Stimulated activated CD4-positive, alpha-beta T cell treated with anti-CD3 and anti-CD28 coated beads, TNF-alpha, amount 100 ng/mL, for 48 hours (primary cell): ENCODE measurements around the gene AMY2B.
"Not testable (repeated sequence)": the region's sequence is repeated elsewhere in the genome, so short reads cannot be mapped to it uniquely, and the experiment has no call there.

Source experiments
- DNase-seq, 3 donors: peaks; one replicate each; pipeline ENCODE4 v3.0.0-alpha.2; 2020; ENCODE audit warnings: low read depth in 3 of 3

Gene AMY2B

DNA sequence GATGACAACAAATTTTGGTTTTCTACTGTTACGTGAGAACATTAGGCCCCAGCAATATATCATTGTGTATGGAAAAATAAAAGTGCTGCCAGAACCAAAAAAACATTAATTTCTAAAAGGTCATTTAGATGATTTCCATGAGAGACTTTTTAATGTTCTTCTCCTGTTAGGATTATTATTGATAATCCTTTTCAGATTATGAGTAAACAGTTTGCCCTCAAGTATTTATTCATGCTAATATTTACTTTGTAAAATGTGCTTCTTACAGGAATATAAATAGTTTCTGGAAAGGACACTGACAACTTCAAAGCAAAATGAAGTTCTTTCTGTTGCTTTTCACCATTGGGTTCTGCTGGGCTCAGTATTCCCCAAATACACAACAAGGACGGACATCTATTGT lies at the start of gene AMY2B:
Gene AMY2B, plus strand, starts transcription at position 301 of the 400 bp plus-strand sequence. Its CDS starts 14 bp downstream, at position 315.
- not testable (repeated sequence) for DNase-seq

DNA sequence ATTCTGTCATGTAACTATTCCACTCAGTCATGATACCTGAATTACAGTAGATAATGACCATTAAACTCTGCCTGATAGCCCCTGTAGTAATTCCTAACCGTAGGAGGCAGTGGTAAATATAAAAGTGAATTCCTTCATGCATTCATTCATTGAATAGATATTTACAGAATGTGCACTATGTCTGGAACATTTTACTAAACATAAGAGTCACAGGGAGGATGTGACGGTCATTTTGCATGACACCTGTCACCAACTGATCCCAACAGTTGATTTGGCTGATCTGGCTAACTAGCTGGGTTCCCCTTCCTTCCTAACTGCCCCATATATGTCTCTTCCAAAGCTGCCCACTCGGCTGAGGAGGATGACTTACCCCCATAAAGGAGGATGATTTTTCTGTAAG lies 48.0 kb upstream of the AMY2B start:
- no peak for DNase-seq

DNA sequence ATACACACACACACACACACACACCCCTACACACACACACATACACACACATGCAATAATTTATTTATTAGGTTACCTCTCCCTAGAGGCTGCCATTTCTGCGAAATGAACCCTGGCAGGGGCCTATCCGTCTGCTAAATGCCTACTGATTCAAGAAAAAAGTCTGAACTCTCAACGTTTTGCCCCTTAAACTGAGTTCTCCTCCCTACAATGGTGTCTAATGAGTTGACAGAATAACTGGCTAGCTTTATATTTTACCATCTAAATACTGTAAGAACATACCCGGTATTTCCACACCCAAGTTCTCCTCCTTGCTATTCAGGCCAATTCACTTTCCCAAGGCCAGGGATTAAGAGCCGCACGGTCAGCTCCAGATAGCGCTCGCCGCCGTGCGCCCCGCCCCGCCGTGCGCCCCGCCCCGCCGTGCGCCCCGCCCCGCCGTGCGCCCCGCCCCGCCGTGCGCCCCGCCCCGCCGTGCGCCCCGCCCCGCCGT lies 46.2 kb upstream of the AMY2B start:
- DNase-seq, result no peak

DNA sequence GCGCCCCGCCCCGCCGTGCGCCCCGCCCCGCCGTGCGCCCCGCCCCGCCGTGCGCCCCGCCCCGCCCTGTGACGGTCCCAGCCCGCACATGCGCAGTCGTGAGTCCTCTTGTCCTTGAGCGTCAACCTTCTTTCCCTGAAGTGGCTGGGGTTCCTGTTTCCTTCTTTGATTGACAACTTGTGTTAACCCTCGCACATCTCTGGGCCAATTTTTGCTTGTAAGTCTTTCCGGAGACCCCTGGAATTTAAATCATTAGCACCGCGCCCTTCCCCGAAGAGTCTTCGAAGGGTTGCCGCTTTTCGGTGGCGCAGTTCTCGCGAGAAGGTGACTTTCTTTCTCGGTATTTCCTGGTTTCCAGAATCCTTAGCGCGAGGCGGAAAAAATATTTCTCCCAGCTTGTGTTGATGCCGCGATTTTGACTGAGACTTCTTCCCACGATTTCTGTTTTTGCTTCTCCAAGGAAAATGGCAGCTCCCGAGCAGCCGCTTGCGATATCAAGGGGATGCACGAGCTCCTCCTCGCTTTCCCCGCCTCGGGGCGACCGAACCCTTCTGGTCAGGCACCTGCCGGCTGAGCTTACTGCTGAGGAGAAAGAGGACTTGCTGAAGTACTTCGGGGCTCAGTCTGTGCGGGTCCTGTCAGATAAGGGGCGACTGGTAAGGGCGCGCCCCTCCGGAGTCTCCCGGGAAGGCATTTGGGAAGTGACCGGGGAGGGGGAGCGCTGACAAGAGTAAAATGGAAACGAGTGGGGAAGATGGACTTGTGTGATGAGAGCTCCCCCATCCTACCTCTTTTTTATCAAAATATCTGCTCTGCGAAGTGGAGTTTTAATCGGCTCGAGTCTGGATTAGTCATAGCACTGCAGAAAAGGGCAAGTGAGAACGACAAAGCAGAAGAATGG lies 45.5 kb upstream of the AMY2B start, which contains the start of gene RNPC3:
Gene RNPC3, plus strand, starts transcription at position 93 of the 901 bp plus-strand sequence. Its CDS starts 372 bp downstream, at position 465.
- peak; percentile 66 to 80 (median 79) for DNase-seq

DNA sequence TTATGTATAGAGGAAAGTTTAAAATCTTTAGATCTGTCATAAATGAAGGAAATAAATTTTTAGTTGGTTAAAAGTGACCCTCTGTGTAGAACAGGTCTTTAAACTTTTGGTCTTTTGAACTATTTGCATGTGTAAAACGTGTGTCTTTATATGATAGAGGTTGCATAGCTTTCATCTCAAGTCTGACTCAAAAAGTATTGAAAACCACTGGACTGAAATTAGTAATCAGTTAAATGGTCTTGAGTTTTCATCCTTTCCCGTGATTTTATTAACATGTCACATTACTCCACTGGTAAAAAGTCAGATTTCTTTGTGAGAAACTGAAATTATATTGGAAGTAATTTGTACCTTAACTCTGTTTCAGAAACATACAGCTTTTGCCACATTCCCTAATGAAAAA lies 44.1 kb upstream of the AMY2B start:
- DNase-seq, result no peak

DNA sequence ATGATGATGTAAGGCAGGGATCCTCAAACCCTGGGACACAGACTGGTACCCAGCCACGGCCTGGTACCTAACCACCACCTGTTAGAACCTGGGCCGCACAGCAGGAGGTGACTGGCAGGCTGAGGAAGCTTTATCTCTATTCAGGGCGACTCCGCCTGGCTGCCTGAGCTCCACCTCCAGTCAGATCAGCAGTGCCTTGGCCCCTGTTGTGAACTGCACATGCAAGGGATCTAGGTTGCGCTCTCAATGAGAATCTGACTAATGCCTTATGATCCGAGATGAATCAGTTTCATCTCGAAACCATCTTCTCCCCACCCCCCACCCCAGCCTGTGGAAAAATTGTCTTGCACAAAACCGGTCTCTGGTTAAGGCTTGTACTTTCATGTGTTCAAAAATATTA lies 41.6 kb upstream of the AMY2B start:
- DNase-seq, result peak; percentile 42 to 67 (median 55)

DNA sequence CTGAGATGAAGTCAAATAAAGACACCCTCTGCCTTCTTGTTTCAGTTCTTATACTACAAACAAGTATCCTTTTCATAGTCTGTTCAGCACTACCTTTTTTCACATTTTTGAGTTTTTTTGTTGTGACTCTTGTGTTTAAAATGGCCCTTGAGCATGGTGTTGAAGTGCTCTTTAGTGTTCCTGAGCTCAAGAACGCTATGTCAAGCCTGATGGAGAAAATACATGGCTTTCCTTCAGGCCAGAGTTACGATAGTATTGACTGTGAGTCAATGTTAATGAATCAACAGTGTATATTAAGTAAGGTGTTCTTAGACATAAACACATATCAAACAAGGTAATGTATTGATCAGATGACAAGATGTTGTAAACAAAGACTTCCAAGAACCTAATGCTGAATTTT lies 33.2 kb upstream of the AMY2B start:
- DNase-seq, result no peak

DNA sequence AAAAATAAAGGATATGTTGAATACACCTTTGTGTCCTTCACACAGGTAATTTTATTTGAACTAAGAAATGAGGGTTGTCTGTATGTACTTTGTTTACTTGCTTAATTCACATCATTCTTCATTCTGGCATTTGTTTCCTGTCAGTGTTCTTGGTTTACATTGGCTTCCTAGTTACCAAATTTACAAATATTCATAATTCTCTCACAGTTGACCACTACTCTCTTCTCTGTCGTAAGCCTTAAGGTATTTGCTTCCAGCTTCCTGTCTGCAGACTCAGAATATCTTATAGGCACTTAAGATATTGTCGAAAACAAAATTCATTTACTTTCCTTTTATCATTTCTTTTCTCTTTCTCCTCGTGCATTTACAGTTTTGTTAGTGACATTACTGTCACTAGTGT lies 30.0 kb upstream of the AMY2B start:
- no peak for DNase-seq

DNA sequence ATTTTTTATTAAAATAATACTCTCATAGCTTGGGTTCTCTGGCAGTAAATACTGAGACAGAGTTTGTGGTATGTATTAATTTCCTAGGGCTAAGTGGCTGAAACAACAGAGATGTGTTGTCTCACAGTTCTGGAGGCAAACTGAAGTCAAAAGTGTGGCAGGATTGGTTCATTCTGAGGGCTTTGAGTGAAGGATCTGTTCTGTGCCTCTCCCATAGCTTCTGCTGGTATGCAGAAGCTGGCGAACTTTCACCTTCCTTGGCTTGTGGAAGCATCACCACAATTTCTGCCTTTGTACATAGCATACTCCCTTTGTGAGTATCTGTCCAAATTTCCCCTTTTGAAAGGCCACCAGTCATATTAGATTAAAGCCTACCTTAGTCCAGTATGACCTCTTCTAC lies 24.9 kb upstream of the AMY2B start:
- DNase-seq, result no peak

DNA sequence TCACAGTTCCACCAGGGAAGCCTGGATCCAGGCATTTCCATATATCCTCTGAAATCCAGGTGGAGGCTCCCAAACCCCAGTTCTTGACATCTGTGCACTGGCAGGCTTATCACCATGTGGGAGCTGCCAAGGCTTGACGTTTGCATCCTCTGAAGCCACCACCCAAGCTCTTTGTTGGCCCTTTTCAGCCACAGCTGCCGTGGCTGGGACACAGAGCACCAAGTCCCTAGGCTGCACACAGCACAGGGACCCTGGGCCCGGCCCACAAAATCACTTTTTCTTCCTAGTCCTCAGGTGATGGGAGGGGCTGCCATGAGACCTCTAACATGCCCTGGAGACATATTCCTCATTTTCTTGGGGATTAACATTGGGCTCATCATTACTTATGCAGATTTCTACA lies 23.5 kb upstream of the AMY2B start:
- DNase-seq, result no peak

DNA sequence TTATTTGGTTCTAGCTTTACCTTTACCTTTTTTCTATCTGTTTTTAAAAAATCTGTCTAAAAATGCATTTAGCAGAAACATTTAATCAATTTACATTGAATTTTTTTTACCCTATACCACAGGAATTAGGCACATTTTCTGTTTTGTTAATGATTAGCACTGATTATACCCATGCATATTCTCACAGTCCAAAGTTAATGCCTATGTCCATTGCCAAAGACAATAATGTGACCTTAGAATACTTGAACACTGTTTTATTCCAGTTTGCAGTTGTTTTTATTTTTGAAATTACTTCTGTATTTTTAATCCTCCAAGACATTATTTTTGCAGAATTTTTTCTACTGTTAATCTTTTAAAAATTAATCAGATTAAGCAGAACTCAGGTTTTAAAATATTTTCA lies 11.0 kb upstream of the AMY2B start:
- DNase-seq, result no peak

DNA sequence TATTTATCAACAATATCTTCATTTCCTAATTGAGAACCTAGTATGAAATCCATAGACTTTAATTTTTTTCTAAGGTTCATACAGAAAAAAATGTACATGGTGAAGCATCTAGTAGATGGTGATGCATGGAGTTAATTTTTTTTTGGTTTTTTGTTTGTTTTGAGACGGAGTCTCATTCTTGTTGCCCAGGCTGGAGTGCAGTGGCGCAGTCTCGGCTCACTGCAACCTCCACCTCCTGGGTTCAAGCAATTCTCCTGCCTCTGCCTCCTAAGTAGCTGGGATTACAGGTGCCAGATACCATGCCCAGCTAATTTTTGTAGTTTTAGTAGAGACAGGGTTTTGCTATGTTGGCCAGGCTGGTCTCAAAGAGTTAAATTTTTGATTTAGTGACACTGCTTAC lies 10.3 kb upstream of the AMY2B start:
- DNase-seq, result not testable (repeated sequence)

DNA sequence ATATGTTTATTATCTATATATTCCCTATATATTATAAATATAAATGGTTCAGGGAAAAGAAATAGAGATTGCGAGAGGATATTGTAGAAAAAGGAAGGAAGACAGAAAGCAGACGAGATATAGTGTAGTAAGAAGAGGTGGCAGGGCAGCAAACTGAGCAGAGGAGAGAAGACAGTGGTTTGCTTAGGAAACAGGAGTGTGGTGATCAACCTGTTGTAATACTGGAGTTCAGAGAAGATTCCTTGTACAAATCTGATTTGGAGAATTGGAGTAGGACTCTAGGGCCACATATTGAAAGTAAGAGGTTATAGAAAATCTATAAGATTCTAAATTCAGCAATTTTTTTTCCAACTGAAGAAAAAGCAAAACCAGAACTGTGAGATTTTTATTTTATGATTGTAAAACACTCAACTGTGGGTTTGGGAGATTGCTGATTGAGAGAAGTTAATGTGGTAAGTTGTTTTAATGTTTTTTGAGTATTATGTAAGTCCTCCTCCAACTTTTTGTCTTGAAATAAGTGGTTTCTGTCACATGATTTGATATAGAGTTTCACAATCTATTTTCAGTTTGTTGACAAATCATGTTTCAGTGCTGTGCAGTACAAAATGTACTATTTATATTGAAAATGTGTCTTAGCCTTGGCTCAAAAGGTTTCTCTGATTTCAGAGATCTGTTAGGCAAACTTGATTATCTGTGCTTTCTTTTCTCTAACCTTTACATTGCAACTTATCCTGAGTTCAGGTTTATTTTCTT lies 9.6 kb upstream of the AMY2B start:
- no peak for DNase-seq

DNA sequence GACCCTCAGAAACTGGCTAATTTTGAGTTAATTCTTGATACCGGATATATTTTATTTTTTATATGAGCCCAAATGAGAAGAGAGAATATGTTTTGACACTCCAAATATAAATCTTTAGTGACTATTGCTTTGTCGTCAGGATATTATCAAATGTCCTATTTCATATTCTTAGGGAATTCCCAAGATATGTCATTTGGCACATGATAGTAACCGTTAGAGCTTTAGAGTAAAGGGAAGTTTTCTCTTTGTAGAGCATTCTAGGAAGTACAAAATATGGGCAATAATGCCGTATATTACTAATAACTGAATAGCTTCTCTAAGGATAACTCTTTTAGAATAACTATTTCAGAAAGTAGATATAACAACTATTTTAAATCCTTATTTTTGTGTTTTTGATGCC lies 8.3 kb upstream of the AMY2B start:
- DNase-seq, result no peak

DNA sequence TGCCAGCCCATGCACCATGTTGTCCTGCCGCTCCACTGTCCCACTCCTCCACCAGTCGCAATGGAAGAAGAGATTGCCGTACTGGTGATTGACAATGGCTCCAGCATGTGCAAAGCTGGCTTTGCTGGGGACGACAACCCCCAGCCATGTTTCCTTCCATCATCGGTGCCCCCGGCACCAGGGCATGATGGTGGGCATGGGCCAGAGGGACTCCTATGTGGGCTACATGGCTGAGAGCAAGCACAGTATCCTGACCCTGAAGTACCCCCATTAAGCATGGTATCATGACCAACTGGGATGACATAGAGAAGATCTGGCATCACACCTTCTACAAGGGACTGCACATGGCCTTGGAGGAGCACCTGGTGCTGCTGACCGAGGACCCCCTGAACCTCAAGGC lies 1.9 kb upstream of the AMY2B start:
- DNase-seq, result no peak

DNA sequence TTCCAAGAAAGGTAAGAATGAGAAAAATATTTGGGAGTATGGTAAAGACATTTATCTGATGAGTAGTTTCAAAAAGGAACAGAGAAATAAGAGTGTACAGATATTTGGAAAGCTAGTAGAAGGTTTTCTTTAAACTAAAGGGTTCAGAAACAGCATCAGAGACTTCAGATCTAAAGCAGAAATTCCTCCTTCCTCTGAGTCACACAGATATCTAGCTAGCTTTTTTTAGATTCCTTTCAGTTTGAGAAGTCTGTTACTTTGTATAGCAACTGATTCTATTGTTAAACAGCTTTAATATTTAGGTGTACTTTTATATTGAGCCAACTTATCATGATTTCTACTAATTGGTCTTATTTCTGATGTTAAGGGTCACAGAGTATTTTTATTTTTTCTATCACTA lies 4.7 kb downstream of the AMY2B start:
- DNase-seq, result no peak

DNA sequence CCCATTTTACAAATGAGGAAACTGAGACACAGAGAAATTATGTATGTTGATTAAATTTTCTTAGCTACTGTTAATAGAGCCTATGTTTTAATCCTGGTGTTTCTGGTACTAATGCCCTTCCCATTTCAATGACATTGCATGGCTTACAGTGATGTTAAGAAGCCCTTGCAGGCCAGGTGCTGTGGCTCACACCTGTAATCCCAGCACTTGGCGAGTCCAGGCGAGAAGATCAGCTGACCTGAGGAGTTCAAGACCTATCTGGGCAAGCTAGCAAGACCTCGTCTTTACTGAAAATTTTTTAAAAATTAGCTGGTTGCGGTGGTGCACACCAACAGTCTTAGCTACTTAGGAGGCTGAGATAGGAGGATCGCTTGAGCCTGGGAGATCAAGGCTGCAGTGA lies 5.4 kb downstream of the AMY2B start:
- not testable (repeated sequence) for DNase-seq

DNA sequence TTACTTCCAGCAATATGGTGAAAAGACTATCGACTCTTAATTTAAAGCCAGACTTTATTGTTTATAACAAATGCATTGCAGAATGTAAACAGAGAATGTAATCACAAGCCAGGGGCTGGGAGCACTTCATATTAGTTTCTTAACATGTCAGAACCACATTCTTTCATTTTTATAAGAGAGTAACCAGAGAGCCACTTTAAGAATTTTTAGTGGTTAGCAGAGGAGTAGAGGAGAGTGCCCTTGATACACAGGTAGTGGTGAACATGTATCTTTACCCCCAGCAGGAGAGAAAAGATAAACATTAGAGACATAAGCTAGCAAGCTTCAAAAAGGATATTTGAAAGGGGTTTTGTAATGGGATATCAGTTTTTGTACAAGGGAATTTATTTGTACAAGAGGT lies 11.1 kb downstream of the AMY2B start:
- no peak for DNase-seq

DNA sequence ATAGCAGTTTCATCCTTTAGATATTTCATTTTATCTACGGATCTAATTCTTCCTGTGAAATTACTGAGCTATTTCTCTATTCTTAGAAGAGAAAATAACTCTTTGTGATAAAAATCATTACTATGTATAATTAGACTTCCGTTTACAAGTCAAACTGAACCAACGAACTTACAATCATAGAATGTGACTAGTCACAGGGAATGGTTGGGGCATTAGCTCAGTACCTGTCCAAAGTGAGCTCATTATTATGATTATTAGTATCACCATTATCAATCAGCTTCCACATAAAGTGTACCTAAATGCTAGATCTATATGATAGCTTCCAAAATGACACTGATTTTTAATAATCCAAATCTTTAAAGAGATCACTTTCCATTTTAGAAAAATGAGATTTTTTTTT lies 12.5 kb downstream of the AMY2B start:
- DNase-seq, result no peak

DNA sequence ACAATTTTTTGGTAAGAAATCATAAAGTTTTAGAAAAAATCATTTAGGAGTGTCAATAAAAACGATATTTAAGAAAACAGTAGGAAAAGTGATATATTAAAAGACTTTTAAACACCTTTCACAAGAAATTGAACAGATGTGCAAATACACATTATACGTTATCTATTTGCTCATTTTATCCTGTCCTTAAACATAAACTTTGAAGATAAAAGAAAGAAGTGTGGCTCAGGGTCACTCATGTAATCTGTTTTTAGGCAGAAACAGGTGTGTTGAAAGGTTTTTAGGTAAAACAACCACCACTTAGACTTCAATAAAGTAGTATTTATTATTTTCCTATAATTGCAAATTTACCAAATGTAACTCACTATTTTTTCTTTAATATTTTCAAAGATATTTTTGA lies 13.1 kb downstream of the AMY2B start:
- DNase-seq, result no peak

DNA sequence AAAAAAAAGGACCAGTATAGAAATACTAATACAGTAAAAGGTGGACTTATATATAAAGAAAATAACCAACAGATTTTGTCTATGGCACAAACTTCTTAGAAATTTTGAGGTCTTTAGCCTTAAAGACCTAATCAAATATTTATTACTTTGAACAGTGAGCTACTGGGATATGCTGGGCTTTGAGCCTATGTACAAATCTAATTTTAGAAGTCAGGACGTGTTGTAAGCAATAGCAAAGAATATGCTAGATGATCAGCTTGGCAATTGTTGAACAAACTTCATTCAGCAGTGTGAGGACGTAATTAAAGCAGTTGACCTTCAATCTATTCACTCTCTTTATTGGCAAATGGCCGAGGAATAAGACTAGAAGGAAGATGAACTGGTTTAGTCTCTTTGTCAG lies 31.4 kb downstream of the AMY2B start:
- DNase-seq, result not testable (repeated sequence)

DNA sequence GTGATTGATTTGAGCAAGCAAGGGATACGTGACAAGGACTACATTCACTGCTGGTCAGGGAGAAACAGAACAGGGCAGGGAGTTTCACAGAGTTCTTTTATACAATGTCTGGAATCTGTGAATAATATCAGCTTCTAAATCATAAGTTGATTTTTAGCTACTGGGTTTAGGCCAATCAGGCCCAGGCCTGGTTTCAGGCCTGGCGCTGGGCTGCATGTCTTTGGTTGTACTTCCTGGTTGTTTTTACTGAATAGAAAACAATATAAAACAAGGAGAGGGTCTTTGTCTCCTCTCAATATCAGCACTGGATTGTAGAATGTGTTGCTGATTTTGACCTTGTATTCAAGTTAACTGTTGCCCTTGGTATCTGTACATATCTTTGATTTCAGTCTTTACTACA lies 45.0 kb downstream of the AMY2B start:
- no peak for DNase-seq

DNA sequence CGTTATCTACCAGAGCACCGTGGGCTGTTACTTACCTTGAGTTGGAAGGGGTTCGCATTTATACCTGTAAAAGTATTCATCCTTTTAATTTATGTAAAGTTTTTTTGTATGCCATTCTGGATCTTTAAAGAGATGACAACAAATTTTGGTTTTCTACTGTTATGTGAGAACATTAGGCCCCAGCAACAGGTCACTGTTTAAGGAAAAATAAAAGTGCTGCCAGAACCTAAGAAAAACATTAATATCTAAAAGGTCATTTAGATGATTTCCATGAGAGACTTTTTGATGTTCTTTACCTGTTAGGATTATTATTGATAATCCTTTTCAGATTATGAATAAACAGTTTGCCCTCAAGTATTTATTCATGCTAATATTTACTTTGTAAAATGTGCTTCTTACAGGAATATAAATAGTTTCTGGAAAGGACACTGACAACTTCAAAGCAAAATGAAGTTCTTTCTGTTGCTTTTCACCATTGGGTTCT lies 45.6 kb downstream of the AMY2B start, which contains the start of gene AMY2A:
Gene AMY2A, plus strand, starts transcription at position 434 of the 484 bp plus-strand sequence. Its CDS starts 14 bp downstream, at position 448.
- not testable (repeated sequence) for DNase-seq
